ENCODE results near the gene PRDM16. TPM values are rescaled to one million over a fixed set of nuclear protein-coding genes. Genes with fewer than 3 reads are reported as not detected.

PRDM16 gene
- total and polyA plus RNA-seq, 2 of the 13 experiments (the other 11 are each of a cell fraction or from before 2014, with no cell fraction given) = 0.15 to 0.81 TPM

GRCh38 chr1:3178279-3178678, 109.3 kb downstream of the PRDM16 start:
- no peak for TF ChIP-seq EED (CRISPR knock-in tag; IDR thresholded peaks at IDR 0.05)
- no peak for TF ChIP-seq ZNF275 (CRISPR knock-in tag; IDR thresholded peaks at IDR 0.05; ENCODE audit: borderline replicate concordance)
- no peak for TF ChIP-seq MXI1 (IDR thresholded peaks at IDR 0.05; ENCODE audit: borderline replicate concordance, low read depth, low read length)
- TF ChIP-seq ZNF207 (IDR thresholded peaks at IDR 0.05; ENCODE audit: borderline replicate concordance) = no peak
- TF ChIP-seq TFDP1 (CRISPR knock-in tag; IDR thresholded peaks at IDR 0.05; ENCODE audit: borderline replicate concordance) = no peak
- Histone ChIP-seq H4K20me1 (ENCODE audit: insufficient read depth, low read length) (no peaks in the 10 kb centered on the region), H3K27ac (ENCODE audit: extremely low read length, insufficient read depth, low read length) (no peak overlapping the region), H2AFZ (ENCODE audit: low read length) (no peak overlapping the region), H3K4me1 (ENCODE audit: insufficient read depth, low read length) (peaks cover 8% of the 10 kb centered on the region; the same call in 1 of the 2 replicates), H3K9me3 (ENCODE audit: low read length) (no peaks in the 10 kb centered on the region), H3K36me3 (replicated peaks in 1 of 2; ENCODE audit: control insufficient read depth in 1 of 2, insufficient read depth in 2 of 2, low read length in 2 of 2) (no peaks in the 10 kb centered on the region), H3K9ac (ENCODE audit: insufficient read depth, low read depth, low read length) (no peak overlapping the region), H3K4me2 (ENCODE audit: low read depth, low read length) (no peak overlapping the region), H3K79me2 (ENCODE audit: insufficient read depth, low read length) (no peaks in the 10 kb centered on the region), H3K27me3 (ENCODE audit: control insufficient read depth in 1 of 2, insufficient read depth in 2 of 2, low read length in 2 of 2) (peaks cover 0 to 3% of the 10 kb centered on the region in 2 experiments; a peak in 2 of 5 replicates), H3K4me3 (replicated peaks in 1 of 3; ENCODE audit: insufficient read depth in 1 of 3, low read depth in 2 of 3, low read length in 3 of 3) (no peak overlapping the region)
- in situ Hi-C loops (cut with HindIII; ENCODE audit: extremely low pct_ligation_motif_present, low pct_unique_long_range_greater_than_20kb) = no loop called here
- intact Hi-C loops (cut with micrococcal nuclease; ENCODE audit: unreplicated experiment) = loop anchor here (10.0 kb wide), 1 partner anchor 63 kb away; no protein-coding TSS in a partner anchor
- FAIRE-seq (no peak), DNase-seq (ENCODE audit: low spot score) (no peak), ATAC-seq (no peak)
- no TSS peak for BruUV-seq (replicated peaks)
- WGBS (ENCODE audit: low lambda C conversion rate) = 75% methylated on average over 16 of the region's 16 CpGs
- ChIA-PET CTCF (ENCODE audit: low intra/inter-chr PET ratio, low total read pairs) (no interaction called here), POLR2A (no interaction called here)

GRCh38 chr1:3179471-3179870, 110.5 kb downstream of the PRDM16 start:
- Histone ChIP-seq H2AFZ (ENCODE audit: low read length) (no peak overlapping the region), H3K4me1 (ENCODE audit: insufficient read depth, low read length) (peaks cover 15% of the 10 kb centered on the region; the same call in 1 of the 2 replicates), H3K27ac (ENCODE audit: extremely low read length, insufficient read depth, low read length) (no peak overlapping the region), H3K36me3 (replicated peaks in 1 of 2; ENCODE audit: control insufficient read depth in 1 of 2, insufficient read depth in 2 of 2, low read length in 2 of 2) (no peaks in the 10 kb centered on the region), H4K20me1 (ENCODE audit: insufficient read depth, low read length) (no peaks in the 10 kb centered on the region), H3K9ac (ENCODE audit: insufficient read depth, low read depth, low read length) (no peak overlapping the region), H3K27me3 (ENCODE audit: control insufficient read depth in 1 of 2, insufficient read depth in 2 of 2, low read length in 2 of 2) (no peaks in the 10 kb centered on the region; a peak in 2 of 5 replicates), H3K4me3 (replicated peaks in 1 of 3; ENCODE audit: insufficient read depth in 1 of 3, low read depth in 2 of 3, low read length in 3 of 3) (no peak overlapping the region), H3K79me2 (ENCODE audit: insufficient read depth, low read length) (no peaks in the 10 kb centered on the region), H3K9me3 (ENCODE audit: low read length) (no peaks in the 10 kb centered on the region), H3K4me2 (ENCODE audit: low read depth, low read length) (no peak overlapping the region)
- 34% methylated on average over 6 of the region's 15 CpGs for WGBS (ENCODE audit: low lambda C conversion rate)
- ChIA-PET CTCF (ENCODE audit: low intra/inter-chr PET ratio, low total read pairs) (no interaction called here), POLR2A (no interaction called here)
- in situ Hi-C loops (cut with HindIII; ENCODE audit: extremely low pct_ligation_motif_present, low pct_unique_long_range_greater_than_20kb) = no loop called here
- intact Hi-C loops (cut with micrococcal nuclease; ENCODE audit: unreplicated experiment) = loop anchor here (10.0 kb wide), 1 partner anchor 65 kb away; no protein-coding TSS in a partner anchor
- no peak for FAIRE-seq
- no peak for DNase-seq (ENCODE audit: low spot score)
- no TSS peak for BruUV-seq (replicated peaks)
- ATAC-seq = no peak
- TF ChIP-seq CENPT (CRISPR knock-in tag; IDR thresholded peaks at IDR 0.05; ENCODE audit: low read depth) (no peak), CBX1 (IDR thresholded peaks at IDR 0.05; ENCODE audit: low read depth) (no peak), CEBPB (IDR thresholded peaks at IDR 0.05; ENCODE audit: borderline replicate concordance, low read depth, low read length) (no peak), ARID5B (CRISPR knock-in tag; IDR thresholded peaks at IDR 0.05) (no peak), TFE3 (CRISPR knock-in tag; IDR thresholded peaks at IDR 0.05) (no peak)
